SU-DHL-6 (cell line): ENCODE measurements around the gene SIGLEC7.

Experiments used
- H2AFZ ChIP-seq: fragments of 200-600 bp; sonication (generic); 2 replicates; pipeline ENCODE4 v1.6.1; 2014; ENCODE audit warnings: low read depth, mild to moderate bottlenecking, moderate library complexity, mixed read lengths, antibody characterized with exemption, low read length; ENCODE audit not compliant: severe bottlenecking
- H3F3A ChIP-seq: fragments of 200-600 bp; shearing (Covaris generic); 2 replicates; pipeline ENCODE4 v1.6.0; 2016; ENCODE audit warnings: antibody characterized with exemption, mild to moderate bottlenecking; ENCODE audit not compliant: insufficient read depth
- H3K27ac ChIP-seq: fragments of 200-600 bp; sonication (generic); 2 replicates; pipeline ENCODE4 v1.5.1; 2016; ENCODE audit warnings: low read depth, mild to moderate bottlenecking, low read length, moderate library complexity, mixed read lengths
- H3K27me3 ChIP-seq: fragments of 200-600 bp; sonication (generic), shearing (Covaris generic); 2 replicates; pipeline ENCODE4 v1.6.0; 2014; ENCODE audit warnings: mild to moderate bottlenecking, low read length
- H3K36me3 ChIP-seq: fragments of 200-600 bp; sonication (generic); 2 replicates; pipeline ENCODE4 v1.6.1; 2014; ENCODE audit warnings: mild to moderate bottlenecking, low read length, mixed read lengths
- H3K4me2 ChIP-seq: fragments of 300-600, 200-600 bp; shearing (Covaris generic), sonication (generic); 2 replicates; pipeline ENCODE4 v1.6.0; 2014; ENCODE audit warnings: low read length, low read depth, mild to moderate bottlenecking; ENCODE audit not compliant: poor library complexity, severe bottlenecking
- H3K4me3 ChIP-seq: fragments of 200-600 bp; sonication (generic); 2 replicates; pipeline ENCODE4 v1.5.1; 2014; ENCODE audit warnings: antibody characterized with exemption, low read length, mild to moderate bottlenecking, mixed read lengths; ENCODE audit not compliant: insufficient read depth, poor library complexity, severe bottlenecking
- H3K79me2 ChIP-seq: fragments of 200-600 bp; sonication (generic); 2 replicates; pipeline ENCODE4 v1.6.1; 2014; ENCODE audit warnings: mild to moderate bottlenecking, low read length, moderate library complexity; ENCODE audit not compliant: insufficient read depth
- H3K9ac ChIP-seq: fragments of 200-600 bp; sonication (generic); 2 replicates; pipeline ENCODE4 v1.7.0; 2014; ENCODE audit warnings: mild to moderate bottlenecking, low read length
- H3K9me2 ChIP-seq: fragments of 200-600 bp; sonication (generic); replicated peaks from 2 replicates; pipeline ENCODE4 v1.6.1; 2014; ENCODE audit warnings: low read length; ENCODE audit not compliant: insufficient read depth
- H3K9me3 ChIP-seq: fragments of 200-600 bp; sonication (generic); 2 replicates; pipeline ENCODE4 v1.6.1; 2014; ENCODE audit warnings: low read length, mixed read lengths; ENCODE audit not compliant: insufficient read depth
- H4K20me1 ChIP-seq: fragments of 200-600 bp; sonication (generic); 2 replicates; pipeline ENCODE4 v1.6.1; 2014; ENCODE audit warnings: low read depth, mild to moderate bottlenecking, antibody characterized with exemption, low read length, moderate library complexity, mixed read lengths
- CTCF ChIP-seq: fragments of 200-600 bp; sonication (generic); IDR thresholded peaks from one replicate; pipeline ENCODE4 v1.5.1; 2017; ENCODE audit warnings: antibody characterized with exemption, mild to moderate bottlenecking, low read length, moderate library complexity; ENCODE audit not compliant: insufficient read depth, poor library complexity, severe bottlenecking
- EZH2phosphoT487 ChIP-seq: fragments of 200-600 bp; sonication (generic), shearing (Covaris generic); conservative IDR thresholded peaks from 2 replicates; pipeline ENCODE4 v1.6.1; 2018; ENCODE audit warnings: mild to moderate bottlenecking, antibody characterized with exemption, low read length, moderate library complexity, mixed read lengths

SIGLEC7 gene

GRCh38 chr19:51128227-51128626 lies 13.9 kb upstream of the SIGLEC7 start:
- Histone ChIP-seq H3K9me2 (no peaks in the 10 kb centered on the region), H3K27ac (no peak overlapping the region), H3K36me3 (no peaks in the 10 kb centered on the region), H3K9ac (no peak overlapping the region), H3K4me3 (no peak overlapping the region), H3K4me2 (no peak overlapping the region), H3K9me3 (no peaks in the 10 kb centered on the region), H4K20me1 (no peaks in the 10 kb centered on the region), H3K27me3 (no peaks in the 10 kb centered on the region), H3K79me2 (no peaks in the 10 kb centered on the region), H3F3A (no peaks in the 10 kb centered on the region), H2AFZ (no peak overlapping the region)
- TF ChIP-seq CTCF (no peak), EZH2phosphoT487 (no peak)

GRCh38 chr19:51129716-51130115 lies 12.4 kb upstream of the SIGLEC7 start:
- no peaks in the 10 kb centered on the region for H4K20me1 ChIP-seq
- no peak overlapping the region for H3K9ac ChIP-seq
- no peaks in the 10 kb centered on the region for H3K27me3 ChIP-seq
- no peaks in the 10 kb centered on the region for H3K79me2 ChIP-seq
- no peak for TF ChIP-seq CTCF
- TF ChIP-seq EZH2phosphoT487 = no peak
- no peak overlapping the region for H3K4me2 ChIP-seq
- no peak overlapping the region for H3K4me3 ChIP-seq
- no peak overlapping the region for H3K27ac ChIP-seq
- no peaks in the 10 kb centered on the region for H3K36me3 ChIP-seq
- H3F3A ChIP-seq = no peaks in the 10 kb centered on the region
- H3K9me2 ChIP-seq = no peaks in the 10 kb centered on the region
- 0 out of 2 replicates have a peak, but pooled peaks cover under 1% of the 10 kb centered on the region for H3K9me3 ChIP-seq
- no peak overlapping the region for H2AFZ ChIP-seq

GRCh38 chr19:51131780-51132680 lies 10.1 kb upstream of the SIGLEC7 start:
- H2AFZ ChIP-seq = no peak overlapping the region

More at GRCh38 chr19:51131780-51132680, 10.1 kb upstream of the SIGLEC7 start:
- Histone ChIP-seq H3K4me3 (no peak overlapping the region), H3K9ac (no peak overlapping the region), H3K27ac (no peak overlapping the region), H3K27me3 (no peaks in the 10 kb centered on the region; the same call in 1 of the 2 replicates), H3K36me3 (no peaks in the 10 kb centered on the region), H3K9me3 (peaks cover 9% of the 10 kb centered on the region; the same call in 1 of the 2 replicates), H3K4me2 (no peak overlapping the region), H3K9me2 (no peaks in the 10 kb centered on the region), H3F3A (no peaks in the 10 kb centered on the region), H3K79me2 (no peaks in the 10 kb centered on the region), H4K20me1 (no peaks in the 10 kb centered on the region)
- TF ChIP-seq EZH2phosphoT487 (no peak), CTCF (no peak)
